SW 1271 (cell line): ENCODE measurements around the gene DNAAF6.

Source experiments
- DNase-seq, 2 experiments: peaks; one replicate each; lab custom pipeline; 2025; lab: John Stamatoyannopoulos, UW

DNAAF6 gene

DNA sequence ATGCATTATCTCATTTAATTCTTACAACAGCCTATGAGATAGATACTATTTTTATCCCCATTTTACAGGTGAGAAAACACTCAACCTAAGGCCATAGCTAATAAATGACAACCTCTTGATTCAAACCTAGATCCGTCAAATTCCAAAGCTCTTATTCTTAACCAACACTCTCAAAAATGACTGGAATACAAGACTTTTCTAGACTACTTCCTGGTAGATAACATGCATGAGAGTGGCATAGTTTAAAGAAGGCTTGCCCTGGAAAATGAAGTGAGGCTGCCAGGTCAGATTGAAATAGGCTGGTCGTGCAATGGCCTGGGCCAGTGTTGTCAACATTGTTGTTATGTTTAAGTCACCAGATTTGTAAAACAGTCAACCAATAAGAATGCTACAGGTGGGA, 86.6 kb downstream of the DNAAF6 start:
- DNase-seq, result no peak
